GM12864 (cell line): ENCODE data around the gene GCC1.
"Not testable (repeated sequence)": the region's sequence is repeated elsewhere in the genome, so short reads cannot be mapped to it uniquely, and the experiment has no call there.

ENCODE experiments used
- DNase-seq: peaks from one replicate; pipeline ENCODE4 v3.0.0-alpha.2; 2011; ENCODE audit warnings: low read depth
- H3K4me3 ChIP-seq: 2 replicates; pipeline ENCODE4 v1.5.1; 2011; ENCODE audit warnings: mild to moderate bottlenecking, low read depth, low read length, control low read depth
- CTCF ChIP-seq: IDR thresholded peaks from 2 replicates; pipeline ENCODE4 v1.5.1; 2011; ENCODE audit warnings: low read depth, mild to moderate bottlenecking, moderate library complexity, low read length, control low read depth, inconsistent platforms; ENCODE audit errors: missing control alignments

GCC1 gene

GRCh38 chr7:127546313-127546712, 39.1 kb downstream of the GCC1 start:
- no peak for DNase-seq
- no peak for TF ChIP-seq CTCF
- H3K4me3 ChIP-seq = no peak overlapping the region

GRCh38 chr7:127541548-127541947, 43.8 kb downstream of the GCC1 start:
- no peak for DNase-seq
- no peak overlapping the region for H3K4me3 ChIP-seq
- TF ChIP-seq CTCF = no peak

GRCh38 chr7:127540461-127540860, 44.9 kb downstream of the GCC1 start:
- not testable (repeated sequence) for H3K4me3 ChIP-seq, DNase-seq

- no peak for TF ChIP-seq CTCF
- H3K4me3 ChIP-seq = no peak overlapping the region
- no peak for DNase-seq
These were observed 46.3 kb downstream of the GCC1 start for GRCh38 chr7:127539116-127539515.

GRCh38 chr7:127536741-127537140, 48.7 kb downstream of the GCC1 start:
- no peak for TF ChIP-seq CTCF
- DNase-seq = no peak
- no peak overlapping the region for H3K4me3 ChIP-seq

GRCh38 chr7:127536394-127536691, 49.1 kb downstream of the GCC1 start:
- no peak overlapping the region for H3K4me3 ChIP-seq
- no peak for TF ChIP-seq CTCF
- DNase-seq = no peak

GRCh38 chr7:127535546-127536393, 49.6 kb downstream of the GCC1 start:
- no peak for DNase-seq
- no peak for TF ChIP-seq CTCF
- H3K4me3 ChIP-seq = no peak overlapping the region

GRCh38 chr7:127534636-127535035, 50.8 kb downstream of the GCC1 start:
- TF ChIP-seq CTCF = no peak
- no peak overlapping the region for H3K4me3 ChIP-seq
- no peak for DNase-seq
